MCF 10A (cell line): Measurements from ENCODE around the gene RELT. TPM values are rescaled to one million over a fixed set of nuclear protein-coding genes. Genes with fewer than 3 reads are reported as not detected.

Source experiments
- BruUV-seq: library from RNA; stranded (reverse); fragments of 400-500 nt; replicated peaks from 2 replicates; lab custom pipeline; 2021; lab: Mats Ljungman, UMichigan
- CTCF ChIA-PET: fragments of 300-600 bp; sonication (Branson Sonifier 250); formaldehyde crosslinking; extraction: SDS; loops from one replicate; lab custom pipeline; 2021; ENCODE audit warnings: antibody characterized with exemption, inconsistent platforms; lab: Yijun Ruan, JAX
- POLR2A ChIA-PET: fragments of 300-600, 350-650 bp; sonication (Branson Sonifier 250); formaldehyde crosslinking; extraction: SDS; loops from one replicate; lab custom pipeline; 2020; ENCODE audit warnings: antibody characterized with exemption, inconsistent platforms; lab: Yijun Ruan, JAX
- DNase-seq: peaks from one replicate; pipeline ENCODE4 v3.0.0-alpha.2; 2018; ENCODE audit not compliant: unreplicated experiment
- H3K27ac Mint-ChIP-seq: one replicate; pipeline ENCODE4 v1.8.0; 2022; ENCODE audit warnings: mild to moderate bottlenecking, low read depth, mixed read lengths; ENCODE audit not compliant: unreplicated experiment
- H3K27me3 Mint-ChIP-seq: one replicate; pipeline ENCODE4 v1.8.0; 2022; ENCODE audit warnings: mixed read lengths; ENCODE audit not compliant: insufficient read depth, unreplicated experiment
- H3K36me3 Mint-ChIP-seq: one replicate; pipeline ENCODE4 v1.8.0; 2022; ENCODE audit warnings: mild to moderate bottlenecking, moderate library complexity, mixed read lengths; ENCODE audit not compliant: insufficient read depth, unreplicated experiment
- H3K4me1 Mint-ChIP-seq: one replicate; pipeline ENCODE4 v1.8.0; 2022; ENCODE audit warnings: mixed read lengths; ENCODE audit not compliant: insufficient read depth, unreplicated experiment
- H3K4me3 Mint-ChIP-seq: one replicate; pipeline ENCODE4 v1.8.0; 2022; ENCODE audit warnings: mild to moderate bottlenecking, moderate library complexity, mixed read lengths; ENCODE audit not compliant: unreplicated experiment
- H3K9me3 Mint-ChIP-seq: one replicate; pipeline ENCODE4 v1.8.0; 2022; ENCODE audit warnings: mixed read lengths; ENCODE audit not compliant: unreplicated experiment
- intact Hi-C: fragments of 100-400 bp; cut with micrococcal nuclease; formaldehyde crosslinking; loops from 2 replicates; pipeline ENCODE4 v1.14.1; 2022
- total RNA-seq: library from RNA; stranded (reverse); gene quantifications from 2 replicates; pipeline ENCODE4 v1.2.3, GENCODE V29; 2022
- TF ChIP-seq, protein P1 (sequence below): fragments of 200-600 bp; IDR thresholded peaks from one replicate; pipeline ENCODE4 v1.8.0; 2022; ENCODE audit warnings: antibody characterized with exemption, mild to moderate bottlenecking; ENCODE audit not compliant: unreplicated experiment

RELT gene
- total RNA-seq, 1 experiment from 2014 or later: 8.4 TPM

DNA sequence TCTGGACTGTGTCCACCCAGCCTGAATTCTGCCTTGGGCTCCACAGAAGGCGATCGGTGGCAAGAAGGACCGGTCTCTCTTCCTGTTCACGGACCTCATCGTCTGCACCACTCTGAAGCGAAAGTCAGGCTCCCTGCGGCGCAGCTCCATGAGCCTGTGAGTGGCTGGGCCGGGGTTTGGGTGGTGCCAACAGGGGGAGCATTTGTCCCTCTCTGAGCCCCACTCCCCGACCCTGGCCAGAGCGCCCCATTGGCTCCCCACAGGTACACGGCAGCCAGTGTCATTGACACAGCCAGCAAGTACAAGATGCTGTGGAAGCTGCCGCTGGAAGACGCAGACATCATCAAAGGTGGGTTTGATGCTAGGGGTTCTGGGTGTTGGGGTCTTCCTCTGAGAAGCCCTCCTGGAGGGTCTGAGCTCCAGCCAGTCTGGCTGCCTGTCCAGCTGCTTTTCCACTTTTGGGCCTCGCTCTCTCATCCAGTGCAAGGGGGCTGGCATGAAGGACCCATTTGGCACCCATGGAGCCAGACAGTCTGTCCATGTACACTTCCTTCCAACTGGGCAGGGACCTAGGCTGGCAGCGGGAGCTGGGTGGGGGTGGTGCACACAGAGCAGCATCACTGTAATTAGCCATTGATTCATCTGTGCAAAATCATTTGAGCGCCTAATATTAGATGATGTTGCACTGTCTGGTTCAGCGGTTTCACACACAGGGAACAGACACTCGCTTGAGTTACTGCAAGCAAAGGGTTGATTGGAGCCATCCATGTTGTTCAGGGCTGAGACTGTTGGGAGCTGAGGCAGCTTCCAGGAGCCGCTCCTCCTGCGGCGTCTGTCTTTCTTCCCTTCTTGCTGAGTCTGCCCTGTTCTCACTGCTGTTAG lies 19.0 kb upstream of the RELT start:
- Mint-ChIP-seq H3K27ac (no peak overlapping the region), H3K36me3 (peaks cover 45% of the 10 kb centered on the region), H3K27me3 (no peaks in the 10 kb centered on the region), H3K4me1 (no peaks in the 10 kb centered on the region), H3K9me3 (no peaks in the 10 kb centered on the region), H3K4me3 (no peak overlapping the region)
- no TSS peak for BruUV-seq
- TF ChIP-seq, protein P1, sequence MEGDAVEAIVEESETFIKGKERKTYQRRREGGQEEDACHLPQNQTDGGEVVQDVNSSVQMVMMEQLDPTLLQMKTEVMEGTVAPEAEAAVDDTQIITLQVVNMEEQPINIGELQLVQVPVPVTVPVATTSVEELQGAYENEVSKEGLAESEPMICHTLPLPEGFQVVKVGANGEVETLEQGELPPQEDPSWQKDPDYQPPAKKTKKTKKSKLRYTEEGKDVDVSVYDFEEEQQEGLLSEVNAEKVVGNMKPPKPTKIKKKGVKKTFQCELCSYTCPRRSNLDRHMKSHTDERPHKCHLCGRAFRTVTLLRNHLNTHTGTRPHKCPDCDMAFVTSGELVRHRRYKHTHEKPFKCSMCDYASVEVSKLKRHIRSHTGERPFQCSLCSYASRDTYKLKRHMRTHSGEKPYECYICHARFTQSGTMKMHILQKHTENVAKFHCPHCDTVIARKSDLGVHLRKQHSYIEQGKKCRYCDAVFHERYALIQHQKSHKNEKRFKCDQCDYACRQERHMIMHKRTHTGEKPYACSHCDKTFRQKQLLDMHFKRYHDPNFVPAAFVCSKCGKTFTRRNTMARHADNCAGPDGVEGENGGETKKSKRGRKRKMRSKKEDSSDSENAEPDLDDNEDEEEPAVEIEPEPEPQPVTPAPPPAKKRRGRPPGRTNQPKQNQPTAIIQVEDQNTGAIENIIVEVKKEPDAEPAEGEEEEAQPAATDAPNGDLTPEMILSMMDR: no peak
- intact Hi-C loops: no loop called here
- DNase-seq: no peak
- ChIA-PET CTCF (interaction anchor here (0.7 to 1.2 kb wide), 4 partner anchors 22 to 1041 kb away, joined by 3 to 7 read pairs (median 4); partner anchors contain the start of gene PGM2L1), POLR2A (no interaction called here)

DNA sequence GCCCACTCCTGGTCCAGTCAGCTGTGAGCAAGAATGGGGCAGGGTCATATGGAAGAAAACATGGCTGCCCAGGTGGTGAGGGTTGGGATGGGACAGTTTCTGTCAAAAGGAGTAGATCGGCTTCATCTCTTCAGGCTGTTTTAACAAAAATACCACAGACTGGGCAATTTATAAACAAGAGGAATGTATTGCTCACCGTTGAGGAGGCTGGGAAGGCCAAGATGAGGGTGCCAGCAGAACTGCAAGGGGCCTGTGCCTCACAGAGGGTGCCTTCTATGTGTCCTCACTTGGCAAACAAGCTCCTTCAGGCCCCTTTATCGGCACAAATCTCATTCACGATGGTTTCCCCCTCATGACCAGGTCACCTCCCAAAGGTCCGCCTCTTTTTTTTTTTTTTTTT lies 18.1 kb upstream of the RELT start:
- TF ChIP-seq, protein P1: no peak
- ChIA-PET CTCF (interaction anchor here (0.7 to 1.2 kb wide), 4 partner anchors 22 to 51 kb away, joined by 3 to 7 read pairs (median 4); no protein-coding TSS in a partner anchor), POLR2A (no interaction called here)
- DNase-seq: no peak
- intact Hi-C loops: no loop called here
- no peak overlapping the region for H3K4me3 Mint-ChIP-seq
- H3K36me3 Mint-ChIP-seq: peaks cover 41% of the 10 kb centered on the region
- no peaks in the 10 kb centered on the region for H3K27me3 Mint-ChIP-seq
- H3K4me1 Mint-ChIP-seq: no peaks in the 10 kb centered on the region
- BruUV-seq: no TSS peak
- H3K9me3 Mint-ChIP-seq: no peaks in the 10 kb centered on the region
- H3K27ac Mint-ChIP-seq: no peak overlapping the region

DNA sequence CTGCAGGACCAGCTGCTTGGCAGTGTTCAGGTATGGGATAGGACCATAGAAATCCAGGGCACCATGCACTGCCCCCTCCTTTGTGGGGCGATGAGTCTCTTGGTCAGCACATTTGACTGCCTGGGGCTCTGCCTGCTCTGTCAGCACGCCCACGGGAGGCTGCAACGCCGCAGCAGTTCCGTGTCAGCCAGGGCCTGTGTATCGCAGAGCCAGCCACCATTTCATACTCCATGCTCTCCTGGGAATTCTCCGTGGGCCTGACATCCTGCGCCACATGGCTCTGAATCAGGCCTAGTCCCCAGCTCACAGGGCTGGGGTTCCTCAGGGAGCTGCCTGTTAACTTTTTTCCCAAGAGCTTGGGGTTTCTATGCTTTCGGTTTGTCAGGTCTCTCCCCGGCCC lies 16.9 kb upstream of the RELT start:
- POLR2A ChIA-PET: no interaction called here
- no TSS peak for BruUV-seq
- DNase-seq: no peak

More for the DNA sequence above, 16.9 kb upstream of the RELT start:
- no peaks in the 10 kb centered on the region for H3K4me1 Mint-ChIP-seq
- CTCF ChIA-PET: interaction anchor here (0.9 to 6.9 kb wide), 5 partner anchors 8 to 52 kb away, joined by 3 to 53 read pairs (median 10); no protein-coding TSS in a partner anchor
- no peak overlapping the region for H3K27ac Mint-ChIP-seq
- no peak overlapping the region for H3K4me3 Mint-ChIP-seq
- H3K9me3 Mint-ChIP-seq: no peaks in the 10 kb centered on the region
- H3K36me3 Mint-ChIP-seq: peaks cover 36% of the 10 kb centered on the region
- intact Hi-C loops: no loop called here
- TF ChIP-seq, protein P1: no peak
- H3K27me3 Mint-ChIP-seq: no peaks in the 10 kb centered on the region
